Loucy (cell line): Measurements from ENCODE around the gene NRG2.

ENCODE experiments used
- H2AFZ ChIP-seq: fragments of 200-600 bp; sonication (generic); 2 replicates; pipeline ENCODE4 v1.6.0; 2016; ENCODE audit warnings: antibody characterized with exemption, mild to moderate bottlenecking, low read length, moderate library complexity
- H3F3A ChIP-seq: fragments of 200-600 bp; 2 replicates; pipeline ENCODE4 v1.6.0; 2016; ENCODE audit warnings: antibody characterized with exemption, low read depth, mild to moderate bottlenecking
- H3K27me3 ChIP-seq: fragments of 200-600 bp; sonication (generic); 2 replicates; pipeline ENCODE4 v1.6.1; 2014; ENCODE audit warnings: low read length, mild to moderate bottlenecking; ENCODE audit not compliant: insufficient read depth, poor library complexity, severe bottlenecking
- H3K36me3 ChIP-seq: fragments of 200-600 bp; sonication (generic); 2 replicates; pipeline ENCODE4 v1.6.1; 2016; ENCODE audit warnings: low read length; ENCODE audit not compliant: insufficient read depth
- H3K4me1 ChIP-seq: fragments of 200-600 bp; sonication (generic); 2 replicates; pipeline ENCODE4 v1.5.1; 2014; ENCODE audit warnings: low read length, mild to moderate bottlenecking; ENCODE audit not compliant: insufficient read depth, poor library complexity, severe bottlenecking
- H3K4me2 ChIP-seq: fragments of 200-600 bp; sonication (generic); 2 replicates; pipeline ENCODE4 v1.6.0; 2014; ENCODE audit warnings: antibody characterized with exemption, low read length, low read depth, mild to moderate bottlenecking; ENCODE audit not compliant: poor library complexity, severe bottlenecking
- H3K4me3 ChIP-seq: fragments of 200-600 bp; sonication (generic); 2 replicates; pipeline ENCODE4 v1.5.1; 2014; ENCODE audit warnings: low read length, mild to moderate bottlenecking, mixed read lengths; ENCODE audit not compliant: poor library complexity, severe bottlenecking
- H3K79me2 ChIP-seq: fragments of 200-600 bp; sonication (generic); 2 replicates; pipeline ENCODE4 v1.6.1; 2014; ENCODE audit warnings: low read length; ENCODE audit not compliant: insufficient read depth
- H3K9ac ChIP-seq: fragments of 200-600 bp; sonication (generic); 2 replicates; pipeline ENCODE4 v1.6.0; 2014; ENCODE audit warnings: mild to moderate bottlenecking, low read depth, low read length, moderate library complexity; ENCODE audit not compliant: poor library complexity, severe bottlenecking
- H3K9me2 ChIP-seq: fragments of 200-600 bp; sonication (generic); replicated peaks from 2 replicates; pipeline ENCODE4 v1.6.1; 2016; ENCODE audit warnings: low read depth, low read length, mixed read lengths
- H3K9me3 ChIP-seq: fragments of 200-600 bp; sonication (generic); 2 replicates; pipeline ENCODE4 v1.6.1; 2014; ENCODE audit warnings: mild to moderate bottlenecking, antibody characterized with exemption, low read length, low read depth; ENCODE audit not compliant: insufficient read depth
- H4K20me1 ChIP-seq: fragments of 200-600 bp; sonication (generic); 2 replicates; pipeline ENCODE4 v1.6.0; 2014; ENCODE audit warnings: antibody characterized with exemption, low read length, mild to moderate bottlenecking; ENCODE audit not compliant: insufficient read depth, poor library complexity, severe bottlenecking
- CTCF ChIP-seq: fragments of 200-600 bp; sonication (generic); conservative IDR thresholded peaks from 2 replicates; pipeline ENCODE4 v1.5.1; 2014; ENCODE audit warnings: mild to moderate bottlenecking, antibody characterized with exemption, low read length
- EZH2phosphoT487 ChIP-seq: fragments of 200-600 bp; IDR thresholded peaks from 2 replicates; pipeline ENCODE4 v1.6.1; 2018; ENCODE audit warnings: antibody characterized with exemption, mild to moderate bottlenecking, moderate library complexity, borderline replicate concordance

NRG2 gene

GRCh38 chr5:139811274-139811607, 231.9 kb downstream of the NRG2 start:
- Histone ChIP-seq H3K9me2 (no peaks in the 10 kb centered on the region), H3F3A (no peaks in the 10 kb centered on the region), H2AFZ (no peak overlapping the region), H3K4me2 (no peak overlapping the region), H3K79me2 (no peaks in the 10 kb centered on the region), H3K27me3 (no peaks in the 10 kb centered on the region), H4K20me1 (no peaks in the 10 kb centered on the region), H3K4me3 (no peak overlapping the region), H3K36me3 (no peaks in the 10 kb centered on the region), H3K9me3 (no peaks in the 10 kb centered on the region), H3K9ac (no peak overlapping the region), H3K4me1 (no peaks in the 10 kb centered on the region)
- TF ChIP-seq CTCF (no peak), EZH2phosphoT487 (no peak)

DNA sequence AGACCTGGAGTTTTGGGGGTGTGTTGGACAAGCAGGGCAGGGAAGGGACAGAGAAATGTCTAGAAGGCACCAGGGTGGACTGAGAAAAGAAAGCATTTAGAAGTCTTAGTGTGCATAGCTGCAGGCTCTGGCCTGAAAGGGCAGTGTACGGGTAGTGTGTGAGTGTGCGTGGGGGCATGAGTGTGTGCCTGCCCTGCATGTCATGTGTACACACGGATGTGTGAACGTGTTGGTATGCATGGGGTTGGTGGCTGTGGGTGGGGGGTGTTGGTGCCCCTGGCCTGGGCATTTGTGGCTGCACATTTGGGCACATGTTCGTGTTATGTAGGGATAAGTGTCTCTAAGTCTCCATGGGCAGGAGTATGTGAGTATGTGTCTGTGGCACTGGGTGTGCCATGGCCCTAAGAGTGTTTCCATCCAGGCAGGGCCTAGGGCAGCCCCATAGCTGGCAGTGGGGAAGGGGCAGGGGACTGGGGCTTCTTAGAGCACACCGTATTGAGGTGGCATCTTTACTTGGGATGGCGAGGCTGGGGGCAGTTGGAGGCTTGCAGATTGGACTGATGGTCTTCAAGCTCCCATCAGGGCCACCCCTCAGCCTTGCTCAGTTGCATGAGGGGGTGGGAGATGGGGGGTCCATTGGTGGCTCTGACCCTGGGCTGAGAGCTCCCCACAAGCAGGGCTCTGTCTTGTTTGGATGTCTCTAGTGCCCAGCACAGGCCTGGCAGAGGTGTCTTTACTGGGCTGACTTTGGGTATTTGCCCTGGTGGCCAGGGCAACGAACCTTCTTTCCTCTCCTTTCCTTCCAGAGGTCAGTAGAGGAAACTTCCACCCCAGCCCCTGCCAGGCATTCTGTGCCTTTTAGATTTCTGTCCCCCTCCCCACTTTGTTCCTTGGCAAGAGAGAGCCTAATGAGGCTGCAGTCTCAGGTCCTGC, 232.5 kb downstream of the NRG2 start:
- Histone ChIP-seq H3K9me3 (no peaks in the 10 kb centered on the region), H3K9me2 (no peaks in the 10 kb centered on the region), H3K4me2 (no peak overlapping the region), H2AFZ (no peak overlapping the region), H3K4me3 (no peak overlapping the region), H3K27me3 (no peaks in the 10 kb centered on the region), H3K79me2 (no peaks in the 10 kb centered on the region), H3F3A (no peaks in the 10 kb centered on the region), H3K4me1 (no peaks in the 10 kb centered on the region), H3K9ac (no peak overlapping the region), H4K20me1 (no peaks in the 10 kb centered on the region), H3K36me3 (no peaks in the 10 kb centered on the region)
- no peak for TF ChIP-seq CTCF
- no peak for TF ChIP-seq EZH2phosphoT487

GRCh38 chr5:139809331-139809810, 233.7 kb downstream of the NRG2 start:
- Histone ChIP-seq H3K36me3 (no peaks in the 10 kb centered on the region), H2AFZ (no peak overlapping the region), H3K4me2 (no peak overlapping the region), H3K27me3 (no peaks in the 10 kb centered on the region), H3K4me3 (no peak overlapping the region), H3K79me2 (no peaks in the 10 kb centered on the region), H4K20me1 (no peaks in the 10 kb centered on the region), H3K9me2 (no peaks in the 10 kb centered on the region), H3K9ac (no peak overlapping the region), H3K9me3 (no peaks in the 10 kb centered on the region), H3F3A (no peaks in the 10 kb centered on the region), H3K4me1 (no peaks in the 10 kb centered on the region)
- no peak for TF ChIP-seq EZH2phosphoT487
- TF ChIP-seq CTCF: no peak
